ENCODE measurements around the gene SLC30A7.

GRCh38 chr1:100875228-100875627, 20.7 kb upstream of the SLC30A7 start:
- TF ChIP-seq POLR2A (IDR thresholded peaks at IDR 0.05) (no peak), CTCF (IDR thresholded peaks at IDR 0.05) (no peak)

Measured in lower leg skin (tissue), 3 donors.